ENCODE data around the gene RAET1L.
"Not testable (repeated sequence)": the region's sequence is repeated elsewhere in the genome, so short reads cannot be mapped to it uniquely, and the experiment has no call there.

The RAET1L gene

GRCh38 chr6:150016324-150017185 lies 8.8 kb downstream of the RAET1L start:
- DNase-seq (ENCODE audit: low spot score), result no peak

- not testable (repeated sequence) for DNase-seq (ENCODE audit: low spot score)
Measured at GRCh38 chr6:150015281-150016001, 9.9 kb downstream of the RAET1L start.

GRCh38 chr6:150014623-150015280 lies 10.6 kb downstream of the RAET1L start:
- not testable (repeated sequence) for DNase-seq (ENCODE audit: low spot score)

GRCh38 chr6:150013785-150014622 lies 11.3 kb downstream of the RAET1L start:
- DNase-seq (ENCODE audit: low spot score), result not testable (repeated sequence)

- not testable (repeated sequence) for DNase-seq (ENCODE audit: low spot score)
Measured at GRCh38 chr6:150012846-150013784, 12.2 kb downstream of the RAET1L start.

- DNase-seq (ENCODE audit: low spot score), result no peak
Measured at GRCh38 chr6:150008588-150008987, 16.7 kb downstream of the RAET1L start.

- DNase-seq (ENCODE audit: low spot score), result no peak
Measured at GRCh38 chr6:150006961-150007464, 18.3 kb downstream of the RAET1L start.

GRCh38 chr6:150005761-150006651 lies 19.3 kb downstream of the RAET1L start:
- no peak for DNase-seq (ENCODE audit: low spot score)

GRCh38 chr6:150004783-150005717 lies 20.3 kb downstream of the RAET1L start:
- DNase-seq (ENCODE audit: low spot score), result peak; percentile 97

GRCh38 chr6:150004101-150004782 lies 21.1 kb downstream of the RAET1L start:
- no peak for DNase-seq (ENCODE audit: low spot score)

GRCh38 chr6:150003599-150003998 lies 21.7 kb downstream of the RAET1L start:
- DNase-seq (ENCODE audit: low spot score), result not testable (repeated sequence)

GRCh38 chr6:150002710-150003109 lies 22.6 kb downstream of the RAET1L start:
- DNase-seq (ENCODE audit: low spot score), result no peak

- DNase-seq (ENCODE audit: low spot score), result no peak
Measured at GRCh38 chr6:150001295-150002008, 23.9 kb downstream of the RAET1L start.

- DNase-seq (ENCODE audit: low spot score), result no peak
Measured at GRCh38 chr6:149999636-150000035, 25.7 kb downstream of the RAET1L start.

GRCh38 chr6:149995971-149996370 lies 29.4 kb downstream of the RAET1L start:
- DNase-seq (ENCODE audit: low spot score), result no peak

- no peak for DNase-seq (ENCODE audit: low spot score)
Measured at GRCh38 chr6:149995235-149995750, 30.0 kb downstream of the RAET1L start.

GRCh38 chr6:149991838-149992237 lies 33.5 kb downstream of the RAET1L start:
- DNase-seq (ENCODE audit: low spot score), result no peak
